ENCODE results near the gene CLCNKB. TPM values are rescaled to one million over a fixed set of nuclear protein-coding genes. Genes with fewer than 3 reads are reported as not detected.

Gene CLCNKB
- total RNA-seq, 4 donors from 2014 or later, result 0.38 to 2.2 (median 1.6) TPM; not detected in 1

- no peak for DNase-seq (ENCODE audit: low spot score)
- no peak for ATAC-seq (ENCODE audit: low FRiP score)
- TF ChIP-seq, protein P1, sequence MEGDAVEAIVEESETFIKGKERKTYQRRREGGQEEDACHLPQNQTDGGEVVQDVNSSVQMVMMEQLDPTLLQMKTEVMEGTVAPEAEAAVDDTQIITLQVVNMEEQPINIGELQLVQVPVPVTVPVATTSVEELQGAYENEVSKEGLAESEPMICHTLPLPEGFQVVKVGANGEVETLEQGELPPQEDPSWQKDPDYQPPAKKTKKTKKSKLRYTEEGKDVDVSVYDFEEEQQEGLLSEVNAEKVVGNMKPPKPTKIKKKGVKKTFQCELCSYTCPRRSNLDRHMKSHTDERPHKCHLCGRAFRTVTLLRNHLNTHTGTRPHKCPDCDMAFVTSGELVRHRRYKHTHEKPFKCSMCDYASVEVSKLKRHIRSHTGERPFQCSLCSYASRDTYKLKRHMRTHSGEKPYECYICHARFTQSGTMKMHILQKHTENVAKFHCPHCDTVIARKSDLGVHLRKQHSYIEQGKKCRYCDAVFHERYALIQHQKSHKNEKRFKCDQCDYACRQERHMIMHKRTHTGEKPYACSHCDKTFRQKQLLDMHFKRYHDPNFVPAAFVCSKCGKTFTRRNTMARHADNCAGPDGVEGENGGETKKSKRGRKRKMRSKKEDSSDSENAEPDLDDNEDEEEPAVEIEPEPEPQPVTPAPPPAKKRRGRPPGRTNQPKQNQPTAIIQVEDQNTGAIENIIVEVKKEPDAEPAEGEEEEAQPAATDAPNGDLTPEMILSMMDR (IDR thresholded peaks at IDR 0.05), result no peak
These were observed 23.7 kb downstream of the CLCNKB start for GRCh38 chr1:16067127-16067768.

DNA sequence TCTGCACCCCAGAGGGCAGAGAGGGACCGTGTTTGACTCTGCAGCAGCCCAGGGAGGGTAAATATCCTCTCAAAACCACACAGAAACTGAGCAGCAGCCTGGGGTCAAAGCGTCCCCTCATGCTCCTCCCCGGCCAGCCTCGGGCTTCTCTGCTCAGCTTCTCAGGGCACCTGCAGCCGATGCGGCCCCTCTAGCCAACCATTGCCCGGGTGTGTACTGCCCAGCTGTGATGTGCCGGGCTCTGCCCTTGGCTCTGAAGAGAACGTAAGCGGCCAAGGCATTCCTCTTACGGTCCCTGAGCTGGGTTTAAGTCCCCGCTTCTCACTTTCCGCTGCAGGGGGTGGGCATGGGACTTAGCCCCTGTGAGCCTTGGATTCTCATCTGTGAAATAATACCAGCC is 24.4 kb downstream of the CLCNKB start:
- ATAC-seq (ENCODE audit: low FRiP score), result no peak
- no peak for DNase-seq (ENCODE audit: low spot score)
- TF ChIP-seq, protein P1 (IDR thresholded peaks at IDR 0.05), result no peak

GRCh38 chr1:16068356-16069270 is 25.0 kb downstream of the CLCNKB start:
- DNase-seq (ENCODE audit: low spot score) (no peak), ATAC-seq (ENCODE audit: low FRiP score) (no peak)
- TF ChIP-seq, protein P1 (IDR thresholded peaks at IDR 0.05), result no peak

DNA sequence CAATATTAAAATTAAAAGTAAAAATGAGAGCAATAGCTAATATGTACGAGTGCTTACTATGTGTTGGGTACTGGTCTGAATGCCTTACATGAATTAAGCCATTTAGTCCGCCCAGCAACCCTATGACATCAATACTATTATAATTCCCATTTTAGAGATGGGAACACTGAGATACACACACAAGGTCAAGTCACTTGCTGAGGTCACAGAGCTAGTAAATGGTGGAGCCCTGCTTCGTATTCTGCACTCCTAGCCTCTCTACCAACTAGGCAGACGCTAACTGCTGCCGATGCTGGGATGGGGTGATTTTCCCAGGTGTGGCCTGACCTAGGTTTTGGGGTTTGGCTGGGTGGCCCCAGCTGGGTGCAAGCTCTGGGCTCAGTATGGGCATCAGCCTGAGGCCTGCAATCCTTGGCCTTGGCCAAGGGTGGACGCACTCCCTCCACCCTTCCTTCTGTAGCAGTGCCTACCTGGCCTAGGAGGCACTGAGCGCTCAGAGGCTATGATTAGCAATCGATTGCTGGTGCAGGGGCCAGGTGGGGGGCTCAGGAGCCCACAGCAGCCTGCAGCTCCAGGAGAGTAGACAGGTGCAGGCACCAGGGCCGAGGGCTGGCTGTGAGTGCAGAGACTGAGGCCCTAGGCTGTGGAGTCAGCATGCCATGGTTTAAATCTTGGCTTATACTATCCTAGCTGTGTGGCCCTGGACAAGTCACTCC is 27.2 kb downstream of the CLCNKB start:
- ATAC-seq (ENCODE audit: low FRiP score) (no peak), DNase-seq (ENCODE audit: low spot score) (no peak)
- TF ChIP-seq, protein P1 (IDR thresholded peaks at IDR 0.05), result no peak

- TF ChIP-seq, protein P1 (IDR thresholded peaks at IDR 0.05), result no peak
- no peak for DNase-seq (ENCODE audit: low spot score)
- no peak for ATAC-seq (ENCODE audit: low FRiP score)
These were observed 28.0 kb downstream of the CLCNKB start for GRCh38 chr1:16071614-16072013.

GRCh38 chr1:16072095-16072494 is 28.5 kb downstream of the CLCNKB start:
- no peak for DNase-seq (ENCODE audit: low spot score)
- TF ChIP-seq, protein P1 (IDR thresholded peaks at IDR 0.05), result no peak
- ATAC-seq (ENCODE audit: low FRiP score), result no peak

Data from omental fat pad (tissue), 4 donors.